AG08396 (cell line): ENCODE data around the gene ZNF521.

Source experiments
- DNase-seq: peaks from one replicate; pipeline ENCODE4 v3.0.0; 2012; ENCODE audit warnings: low spot score, mixed read lengths

Gene ZNF521

DNA sequence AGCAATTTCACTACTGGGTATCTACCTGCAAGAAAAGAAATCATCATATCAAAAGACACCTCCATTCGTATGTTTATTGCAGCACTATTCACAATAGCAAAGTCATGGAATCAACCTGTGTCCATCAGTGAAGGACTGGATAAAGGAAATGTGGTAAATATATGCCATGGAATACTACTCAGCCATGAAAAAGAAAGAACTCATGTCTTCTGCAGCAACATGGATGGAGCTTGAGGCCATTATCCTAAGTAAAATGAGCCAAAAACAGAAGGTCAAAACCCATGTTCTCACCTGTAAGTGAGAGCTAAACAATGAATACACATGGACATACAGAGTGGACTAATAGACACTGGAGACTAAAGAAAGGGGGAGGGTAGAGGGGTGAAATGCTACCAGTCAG, 322.2 kb downstream of the ZNF521 start:
- no peak for DNase-seq

DNA sequence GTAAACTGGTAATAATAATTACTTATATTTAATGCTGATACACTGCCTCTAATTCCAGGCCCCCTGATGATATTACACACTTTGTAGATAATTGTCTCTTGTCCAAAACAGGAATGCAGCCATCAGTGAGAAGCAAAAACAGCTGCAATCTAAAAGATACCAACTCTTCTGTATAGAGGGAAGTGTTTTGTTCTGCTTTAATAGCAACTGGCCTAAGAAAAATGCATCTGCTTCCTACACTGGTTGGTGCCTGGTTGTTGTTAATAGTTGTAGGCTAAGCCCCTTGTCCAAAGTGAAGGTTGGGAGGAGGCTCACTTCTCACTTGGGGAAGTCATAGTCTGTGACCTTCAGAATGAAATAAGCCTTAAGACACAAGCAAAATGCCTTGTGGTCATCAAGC, 332.0 kb downstream of the ZNF521 start:
- DNase-seq: no peak

DNA sequence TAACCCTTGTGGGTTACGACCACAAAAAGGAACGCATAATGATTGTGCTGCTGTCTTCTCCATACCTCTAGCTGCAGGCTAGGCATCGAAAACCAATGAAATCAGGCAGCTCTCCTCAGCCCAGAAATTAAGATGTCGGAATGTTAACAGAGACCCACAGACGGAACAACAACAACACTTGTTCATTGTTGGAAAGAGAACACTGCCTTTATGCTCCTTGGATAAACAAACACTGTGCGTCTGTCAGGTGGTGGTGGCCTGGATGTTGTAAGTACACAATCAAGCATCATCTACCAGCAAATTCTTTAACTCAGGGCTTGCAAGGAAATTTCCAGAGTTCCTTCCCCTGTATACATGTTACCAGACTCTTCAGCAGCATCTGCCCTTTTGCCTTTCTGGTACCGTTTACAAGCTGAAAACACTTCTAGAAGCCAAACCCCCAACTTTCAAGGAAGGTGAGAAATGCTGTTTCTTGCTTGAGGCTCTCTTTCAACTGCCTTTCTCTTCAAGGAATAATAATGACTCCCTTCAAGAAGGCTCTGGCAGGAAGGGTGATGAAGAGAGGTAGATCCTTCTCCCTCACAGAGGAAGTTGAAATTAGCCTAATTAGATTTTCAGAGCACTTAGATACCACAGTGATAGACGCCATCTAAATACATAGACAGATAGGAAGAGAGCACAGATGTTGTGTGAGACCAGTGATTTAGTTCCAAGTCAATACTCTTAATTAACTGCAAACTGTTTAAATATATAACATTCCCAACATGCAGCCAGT, 332.7 kb downstream of the ZNF521 start:
- no peak for DNase-seq

DNA sequence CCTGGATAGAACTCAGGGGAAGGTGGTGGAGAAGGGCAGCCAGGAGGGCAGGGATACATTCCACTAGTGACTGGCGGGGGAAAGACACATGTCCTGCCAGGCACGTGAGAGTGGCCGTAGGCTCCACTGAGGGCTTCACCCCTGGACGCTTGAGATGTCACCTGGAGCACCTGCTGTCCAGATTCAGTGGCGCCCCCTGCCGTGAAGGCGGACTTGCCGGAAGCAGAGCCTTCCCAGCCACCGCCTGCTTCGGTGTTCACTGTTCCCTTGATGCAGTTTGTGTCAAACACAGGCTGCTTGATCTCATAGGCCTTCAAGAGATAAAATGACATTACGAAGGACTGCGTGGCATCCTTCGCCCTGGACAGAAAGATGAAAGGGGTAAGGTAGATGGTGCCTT, 335.3 kb downstream of the ZNF521 start:
- DNase-seq: no peak

DNA sequence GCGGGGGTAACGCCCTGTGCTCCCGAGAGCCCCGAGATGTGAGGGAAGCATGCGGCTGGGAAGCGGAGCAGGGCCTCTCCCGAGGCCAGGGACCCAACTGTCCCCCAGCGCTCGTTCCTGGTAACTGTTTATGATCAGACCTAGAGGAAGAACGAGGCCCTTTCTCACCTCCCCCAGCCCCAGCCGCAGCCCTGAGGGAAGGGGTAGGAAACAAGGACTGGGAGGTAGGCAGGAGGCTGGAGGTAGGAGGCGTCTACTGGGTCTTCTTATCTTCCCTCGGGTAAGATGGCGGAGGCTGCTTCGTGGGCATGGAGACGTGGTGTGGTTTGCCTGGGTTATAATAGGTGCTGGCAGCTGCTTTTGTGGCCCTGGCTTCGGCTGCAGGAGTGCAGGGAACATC, 335.8 kb downstream of the ZNF521 start:
- DNase-seq: no peak
